HL-60 (cell line): ENCODE data around the gene WDR35.

Source experiments
- DNase-seq, 2 experiments: peaks; one replicate each; pipeline ENCODE4 v3.0.0-alpha.2; 2010 to 2020; ENCODE audit warnings: low read depth in 1 of 2, low spot score in 1 of 2
- H3K27ac ChIP-seq: fragments of 250-450 bp; sonication (Bioruptor Pico); replicated peaks from 2 replicates; pipeline ENCODE4 v1.5.1; 2020; ENCODE audit warnings: mild to moderate bottlenecking, moderate library complexity
- H3K27me3 ChIP-seq: fragments of 250-450 bp; sonication (Bioruptor Pico); 2 replicates; pipeline ENCODE4 v1.5.1; 2021; ENCODE audit warnings: mild to moderate bottlenecking, moderate library complexity; ENCODE audit not compliant: insufficient read depth, poor library complexity, severe bottlenecking
- H3K4me3 ChIP-seq: replicated peaks from 2 replicates; pipeline ENCODE4 v1.5.1; 2011; ENCODE audit warnings: mild to moderate bottlenecking, control low read depth, low read length; ENCODE audit not compliant: insufficient read depth
- CTCF ChIP-seq: IDR thresholded peaks from one replicate; pipeline ENCODE4 v1.5.1; 2011; ENCODE audit warnings: low read length, control low read depth, inconsistent platforms; ENCODE audit not compliant: insufficient read depth
- GABPA ChIP-seq: IDR thresholded peaks from 2 replicates; pipeline ENCODE4 v1.6.1; 2012; ENCODE audit warnings: low read depth
- POLR2AphosphoS5 ChIP-seq: IDR thresholded peaks from 2 replicates; pipeline ENCODE4 v1.6.1; 2012; ENCODE audit warnings: low read depth
- REST ChIP-seq: IDR thresholded peaks from 2 replicates; pipeline ENCODE4 v1.6.1; 2012; ENCODE audit warnings: low read depth; ENCODE audit not compliant: insufficient replicate concordance
- SPI1 ChIP-seq: IDR thresholded peaks from 2 replicates; pipeline ENCODE4 v1.6.1; 2012; ENCODE audit warnings: low read depth, mild to moderate bottlenecking, borderline replicate concordance

The WDR35 gene

GRCh38 chr2:20018601-20019152, 28.8 kb upstream of the WDR35 start:
- DNase-seq: no peak
- no peak for TF ChIP-seq GABPA
- TF ChIP-seq REST: no peak
- TF ChIP-seq CTCF: no peak
- no peak for TF ChIP-seq POLR2AphosphoS5
- no peak for TF ChIP-seq SPI1
- H3K27me3 ChIP-seq: peaks cover 4% of the 10 kb centered on the region

GRCh38 chr2:20016346-20016745, 26.4 kb upstream of the WDR35 start:
- DNase-seq: no peak
- TF ChIP-seq POLR2AphosphoS5: no peak
- no peak for TF ChIP-seq SPI1
- no peak for TF ChIP-seq REST
- TF ChIP-seq GABPA: no peak
- TF ChIP-seq CTCF: no peak
- Histone ChIP-seq H3K4me3 (no peak overlapping the region), H3K27me3 (peaks cover 24% of the 10 kb centered on the region), H3K27ac (no peak overlapping the region)

More at GRCh38 chr2:20018601-20019152, 28.8 kb upstream of the WDR35 start:
- no peak overlapping the region for H3K27ac ChIP-seq
- H3K4me3 ChIP-seq: no peak overlapping the region

- TF ChIP-seq CTCF (peak; percentile 37), GABPA (no peak), POLR2AphosphoS5 (no peak), REST (no peak)
- no peak overlapping the region for H3K4me3 ChIP-seq
- no peak overlapping the region for H3K27ac ChIP-seq
- H3K27me3 ChIP-seq: peaks cover 29% of the 10 kb centered on the region
- no peak for DNase-seq
These were observed 25.7 kb upstream of the WDR35 start for GRCh38 chr2:20015482-20016083.
